GM23338 (cell line): ENCODE measurements around the gene TMPRSS6. TPM values are rescaled to one million over a fixed set of nuclear protein-coding genes. Genes with fewer than 3 reads are reported as not detected.

ENCODE experiments used
- ATAC-seq: fragments of 200-7000 bp; cut with Tn5 transposase; 3 replicates; pipeline ENCODE4 v1.9.1; 2020
- DNase-seq: peaks from one replicate; pipeline ENCODE4 v3.0.0-alpha.2; 2015; ENCODE audit warnings: low spot score
- H2AFZ ChIP-seq: fragments of 200-600 bp; sonication (generic); 2 replicates; pipeline ENCODE4 v1.8.0; 2016; ENCODE audit warnings: antibody characterized with exemption, mild to moderate bottlenecking, moderate library complexity
- H3F3A ChIP-seq: fragments of 200-600 bp; sonication (generic); replicated peaks from 2 replicates; pipeline ENCODE4 v1.8.0; 2017; ENCODE audit warnings: antibody characterized with exemption, mixed run types, low read depth
- H3K27ac ChIP-seq: fragments of 200-600 bp; sonication (generic); 2 replicates; pipeline ENCODE4 v1.6.1; 2016; ENCODE audit warnings: low read depth
- H3K27me3 ChIP-seq: fragments of 200-600 bp; sonication (generic); 2 replicates; pipeline ENCODE4 v1.8.0; 2016; ENCODE audit warnings: mild to moderate bottlenecking, mixed run types, moderate library complexity; ENCODE audit not compliant: insufficient read depth
- H3K36me3 ChIP-seq: fragments of 200-600 bp; sonication (generic); 2 replicates; pipeline ENCODE4 v1.8.0; 2016; ENCODE audit warnings: mild to moderate bottlenecking; ENCODE audit not compliant: insufficient read depth
- H3K4me1 ChIP-seq: fragments of 200-600 bp; sonication (generic); 2 replicates; pipeline ENCODE4 v1.8.0; 2016; ENCODE audit warnings: mild to moderate bottlenecking, moderate library complexity; ENCODE audit not compliant: insufficient read depth
- H3K4me2 ChIP-seq: fragments of 200-600 bp; sonication (generic); 2 replicates; pipeline ENCODE4 v1.7.1; 2017; ENCODE audit warnings: mixed run types
- H3K4me3 ChIP-seq: fragments of 200-600 bp; sonication (generic); 2 replicates; pipeline ENCODE4 v1.6.1; 2016; ENCODE audit warnings: mixed run types
- H3K79me2 ChIP-seq: fragments of 200-600 bp; sonication (generic); replicated peaks from 2 replicates; pipeline ENCODE4 v1.8.0; 2017; ENCODE audit warnings: mild to moderate bottlenecking; ENCODE audit not compliant: insufficient read depth
- H3K9me2 ChIP-seq: fragments of 200-600 bp; sonication (generic); 2 replicates; pipeline ENCODE4 v1.8.0; 2017; ENCODE audit not compliant: insufficient read depth
- H4K20me1 ChIP-seq: fragments of 200-600 bp; sonication (generic); replicated peaks from 2 replicates; pipeline ENCODE4 v1.8.0; 2017; ENCODE audit warnings: mild to moderate bottlenecking; ENCODE audit not compliant: insufficient read depth
- H3K27ac Mint-ChIP-seq: 2 replicates; pipeline ENCODE4 v1.8.0; 2020; ENCODE audit warnings: inconsistent platforms, mild to moderate bottlenecking, moderate library complexity, mixed read lengths
- H3K27me3 Mint-ChIP-seq: 3 replicates; pipeline ENCODE4 v1.8.0; 2022; ENCODE audit warnings: low read depth, mild to moderate bottlenecking, moderate library complexity, mixed read lengths, inconsistent platforms; ENCODE audit not compliant: insufficient read depth, poor library complexity
- H3K36me3 Mint-ChIP-seq: 3 replicates; pipeline ENCODE4 v1.8.0; 2021; ENCODE audit warnings: low read depth, mild to moderate bottlenecking, inconsistent platforms, moderate library complexity, mixed read lengths
- H3K4me1 Mint-ChIP-seq: 3 replicates; pipeline ENCODE4 v1.8.0; 2020; ENCODE audit warnings: mild to moderate bottlenecking, inconsistent platforms, mixed read lengths
- H3K4me3 Mint-ChIP-seq: 3 replicates; pipeline ENCODE4 v1.8.0; 2021; ENCODE audit warnings: moderate library complexity, mild to moderate bottlenecking, inconsistent platforms, mixed read lengths
- H3K9me3 Mint-ChIP-seq: 3 replicates; pipeline ENCODE4 v1.8.0; 2020; ENCODE audit warnings: moderate library complexity, mild to moderate bottlenecking, inconsistent platforms, mixed read lengths
- EZH2 ChIP-seq: fragments of 200-600 bp; sonication (generic); IDR thresholded peaks from one replicate; pipeline ENCODE4 v1.8.0; 2017; ENCODE audit warnings: antibody characterized with exemption, mild to moderate bottlenecking, low read depth; ENCODE audit not compliant: unreplicated experiment
- EZH2phosphoT487 ChIP-seq: fragments of 200-600 bp; sonication (generic); IDR thresholded peaks from one replicate; pipeline ENCODE4 v1.8.1; 2018; ENCODE audit warnings: antibody characterized with exemption; ENCODE audit not compliant: unreplicated experiment
- JUNB ChIP-seq: IDR thresholded peaks from one replicate; pipeline ENCODE4 v1.6.1; 2016; ENCODE audit warnings: antibody characterized with exemption; ENCODE audit not compliant: unreplicated experiment
- NANOG ChIP-seq: IDR thresholded peaks from 2 replicates; pipeline ENCODE4 v1.6.1; 2016; ENCODE audit warnings: antibody characterized with exemption, borderline replicate concordance
- STAT1 ChIP-seq: IDR thresholded peaks from one replicate; pipeline ENCODE4 v1.6.1; 2016; ENCODE audit warnings: antibody characterized with exemption; ENCODE audit not compliant: unreplicated experiment
- ZNF114 ChIP-seq: fragments of 250-450 bp; sonication (Bioruptor Pico); IDR thresholded peaks from 2 replicates; pipeline ENCODE4 v1.5.0; 2020; ENCODE audit warnings: mild to moderate bottlenecking, moderate library complexity
- ZNF331 ChIP-seq: fragments of 250-450 bp; sonication (Bioruptor Pico); IDR thresholded peaks from 2 replicates; pipeline ENCODE4 v1.5.0; 2020; ENCODE audit warnings: low read depth, mild to moderate bottlenecking, moderate library complexity
- polyA plus RNA-seq: library from polyadenylated mRNA; unstranded; fragments of >200 nt; fragmentation: Nextera tagmentation; extraction: Ambion mirVana; gene quantifications from 2 replicates; pipeline ENCODE4 v1.2.1, GENCODE V29; 2016
- total RNA-seq: library from RNA; depleted of rRNA; stranded (reverse); fragments of >200 nt; shearing (Covaris generic); gene quantifications from 2 replicates; pipeline ENCODE4 v1.2.3, GENCODE V29; 2014
- TF ChIP-seq, protein P1 (sequence below): IDR thresholded peaks from 2 replicates; pipeline ENCODE4 v1.6.1; 2016; ENCODE audit warnings: antibody characterized with exemption
- TF ChIP-seq, protein P2 (sequence below), 2 experiments: fragments of 200-600 bp in 1 of 2; sonication (generic) in 1 of 2; conservative IDR thresholded peaks; 2 replicates each; pipeline versions ENCODE4 v1.5.1 to v1.6.1; 2016 to 2017; ENCODE audit warnings: antibody characterized with exemption in 2 of 2, low read depth in 2 of 2, mild to moderate bottlenecking in 2 of 2, moderate library complexity in 1 of 2
- TF ChIP-seq, protein P3 (sequence below): fragments of 250-450 bp; sonication (Bioruptor Pico); IDR thresholded peaks from 2 replicates; pipeline ENCODE4 v1.5.0; 2020; ENCODE audit warnings: mild to moderate bottlenecking, moderate library complexity
- TF ChIP-seq, protein P4 (sequence below): IDR thresholded peaks from one replicate; pipeline ENCODE4 v1.6.1; 2018; ENCODE audit warnings: antibody characterized with exemption; ENCODE audit not compliant: unreplicated experiment

TMPRSS6 gene
- total and polyA plus RNA-seq, 2 experiments from 2014 or later = 0.13 TPM; not detected in 1

DNA sequence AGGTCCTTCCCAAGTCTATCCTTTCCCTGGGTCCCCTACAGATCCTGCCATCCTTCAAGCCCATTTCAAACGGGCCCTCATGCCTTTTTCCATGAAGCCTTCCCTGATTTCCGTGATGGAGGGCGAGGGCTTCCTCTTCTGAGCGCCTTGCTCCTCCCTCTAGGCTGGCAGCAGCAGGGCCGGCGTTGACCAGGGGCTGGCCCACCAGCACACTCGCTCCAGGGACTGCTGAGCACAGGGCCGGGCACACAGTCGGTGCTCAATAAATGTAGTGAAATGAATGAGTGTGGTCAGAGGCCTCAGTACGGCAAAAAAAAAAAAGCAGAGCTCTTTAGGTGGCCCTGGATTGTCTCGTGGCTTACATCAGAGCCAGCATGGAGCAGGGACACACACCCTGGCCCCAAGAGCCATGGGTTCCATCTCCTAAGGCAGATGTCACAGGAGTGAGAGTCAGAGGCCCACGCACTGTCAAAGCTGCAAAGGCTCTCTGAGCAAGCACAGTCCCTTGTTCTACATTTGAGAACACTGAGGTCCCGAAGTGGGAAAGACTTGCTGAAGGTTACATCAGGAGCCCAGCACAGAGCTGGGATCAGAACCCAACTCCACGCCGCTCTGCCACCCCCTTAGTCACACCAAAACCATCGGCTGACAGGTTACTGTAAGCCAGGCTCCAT, 37.1 kb upstream of the TMPRSS6 start:
- Histone ChIP-seq H3K36me3 (no peaks in the 10 kb centered on the region), H3F3A (no peaks in the 10 kb centered on the region), H3K27me3 (no peaks in the 10 kb centered on the region), H3K79me2 (no peaks in the 10 kb centered on the region), H3K4me1 (no peaks in the 10 kb centered on the region), H2AFZ (no peak overlapping the region), H3K9me2 (no peaks in the 10 kb centered on the region), H4K20me1 (no peaks in the 10 kb centered on the region), H3K4me2 (no peak overlapping the region), H3K4me3 (no peak overlapping the region), H3K27ac (no peak overlapping the region)
- Mint-ChIP-seq H3K36me3 (no peaks in the 10 kb centered on the region), H3K9me3 (peaks cover 4% of the 10 kb centered on the region), H3K27me3 (peaks cover 8% of the 10 kb centered on the region), H3K4me3 (no peak overlapping the region; the same call in 2 of the 3 replicates), H3K27ac (no peak overlapping the region), H3K4me1 (peaks cover 20% of the 10 kb centered on the region)
- ATAC-seq (no peak), DNase-seq (no peak)
- TF ChIP-seq, protein P1, sequence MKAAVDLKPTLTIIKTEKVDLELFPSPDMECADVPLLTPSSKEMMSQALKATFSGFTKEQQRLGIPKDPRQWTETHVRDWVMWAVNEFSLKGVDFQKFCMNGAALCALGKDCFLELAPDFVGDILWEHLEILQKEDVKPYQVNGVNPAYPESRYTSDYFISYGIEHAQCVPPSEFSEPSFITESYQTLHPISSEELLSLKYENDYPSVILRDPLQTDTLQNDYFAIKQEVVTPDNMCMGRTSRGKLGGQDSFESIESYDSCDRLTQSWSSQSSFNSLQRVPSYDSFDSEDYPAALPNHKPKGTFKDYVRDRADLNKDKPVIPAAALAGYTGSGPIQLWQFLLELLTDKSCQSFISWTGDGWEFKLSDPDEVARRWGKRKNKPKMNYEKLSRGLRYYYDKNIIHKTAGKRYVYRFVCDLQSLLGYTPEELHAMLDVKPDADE = no peak
- no peak for TF ChIP-seq ZNF331 (CRISPR knock-in tag)
- no peak for TF ChIP-seq EZH2phosphoT487
- TF ChIP-seq, protein P2, sequence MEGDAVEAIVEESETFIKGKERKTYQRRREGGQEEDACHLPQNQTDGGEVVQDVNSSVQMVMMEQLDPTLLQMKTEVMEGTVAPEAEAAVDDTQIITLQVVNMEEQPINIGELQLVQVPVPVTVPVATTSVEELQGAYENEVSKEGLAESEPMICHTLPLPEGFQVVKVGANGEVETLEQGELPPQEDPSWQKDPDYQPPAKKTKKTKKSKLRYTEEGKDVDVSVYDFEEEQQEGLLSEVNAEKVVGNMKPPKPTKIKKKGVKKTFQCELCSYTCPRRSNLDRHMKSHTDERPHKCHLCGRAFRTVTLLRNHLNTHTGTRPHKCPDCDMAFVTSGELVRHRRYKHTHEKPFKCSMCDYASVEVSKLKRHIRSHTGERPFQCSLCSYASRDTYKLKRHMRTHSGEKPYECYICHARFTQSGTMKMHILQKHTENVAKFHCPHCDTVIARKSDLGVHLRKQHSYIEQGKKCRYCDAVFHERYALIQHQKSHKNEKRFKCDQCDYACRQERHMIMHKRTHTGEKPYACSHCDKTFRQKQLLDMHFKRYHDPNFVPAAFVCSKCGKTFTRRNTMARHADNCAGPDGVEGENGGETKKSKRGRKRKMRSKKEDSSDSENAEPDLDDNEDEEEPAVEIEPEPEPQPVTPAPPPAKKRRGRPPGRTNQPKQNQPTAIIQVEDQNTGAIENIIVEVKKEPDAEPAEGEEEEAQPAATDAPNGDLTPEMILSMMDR (conservative IDR thresholded peaks at IDR 0.05; ENCODE audit: low read depth in 2 of 2) = no peak
- TF ChIP-seq STAT1 = no peak
- no peak for TF ChIP-seq NANOG
- TF ChIP-seq, protein P3, sequence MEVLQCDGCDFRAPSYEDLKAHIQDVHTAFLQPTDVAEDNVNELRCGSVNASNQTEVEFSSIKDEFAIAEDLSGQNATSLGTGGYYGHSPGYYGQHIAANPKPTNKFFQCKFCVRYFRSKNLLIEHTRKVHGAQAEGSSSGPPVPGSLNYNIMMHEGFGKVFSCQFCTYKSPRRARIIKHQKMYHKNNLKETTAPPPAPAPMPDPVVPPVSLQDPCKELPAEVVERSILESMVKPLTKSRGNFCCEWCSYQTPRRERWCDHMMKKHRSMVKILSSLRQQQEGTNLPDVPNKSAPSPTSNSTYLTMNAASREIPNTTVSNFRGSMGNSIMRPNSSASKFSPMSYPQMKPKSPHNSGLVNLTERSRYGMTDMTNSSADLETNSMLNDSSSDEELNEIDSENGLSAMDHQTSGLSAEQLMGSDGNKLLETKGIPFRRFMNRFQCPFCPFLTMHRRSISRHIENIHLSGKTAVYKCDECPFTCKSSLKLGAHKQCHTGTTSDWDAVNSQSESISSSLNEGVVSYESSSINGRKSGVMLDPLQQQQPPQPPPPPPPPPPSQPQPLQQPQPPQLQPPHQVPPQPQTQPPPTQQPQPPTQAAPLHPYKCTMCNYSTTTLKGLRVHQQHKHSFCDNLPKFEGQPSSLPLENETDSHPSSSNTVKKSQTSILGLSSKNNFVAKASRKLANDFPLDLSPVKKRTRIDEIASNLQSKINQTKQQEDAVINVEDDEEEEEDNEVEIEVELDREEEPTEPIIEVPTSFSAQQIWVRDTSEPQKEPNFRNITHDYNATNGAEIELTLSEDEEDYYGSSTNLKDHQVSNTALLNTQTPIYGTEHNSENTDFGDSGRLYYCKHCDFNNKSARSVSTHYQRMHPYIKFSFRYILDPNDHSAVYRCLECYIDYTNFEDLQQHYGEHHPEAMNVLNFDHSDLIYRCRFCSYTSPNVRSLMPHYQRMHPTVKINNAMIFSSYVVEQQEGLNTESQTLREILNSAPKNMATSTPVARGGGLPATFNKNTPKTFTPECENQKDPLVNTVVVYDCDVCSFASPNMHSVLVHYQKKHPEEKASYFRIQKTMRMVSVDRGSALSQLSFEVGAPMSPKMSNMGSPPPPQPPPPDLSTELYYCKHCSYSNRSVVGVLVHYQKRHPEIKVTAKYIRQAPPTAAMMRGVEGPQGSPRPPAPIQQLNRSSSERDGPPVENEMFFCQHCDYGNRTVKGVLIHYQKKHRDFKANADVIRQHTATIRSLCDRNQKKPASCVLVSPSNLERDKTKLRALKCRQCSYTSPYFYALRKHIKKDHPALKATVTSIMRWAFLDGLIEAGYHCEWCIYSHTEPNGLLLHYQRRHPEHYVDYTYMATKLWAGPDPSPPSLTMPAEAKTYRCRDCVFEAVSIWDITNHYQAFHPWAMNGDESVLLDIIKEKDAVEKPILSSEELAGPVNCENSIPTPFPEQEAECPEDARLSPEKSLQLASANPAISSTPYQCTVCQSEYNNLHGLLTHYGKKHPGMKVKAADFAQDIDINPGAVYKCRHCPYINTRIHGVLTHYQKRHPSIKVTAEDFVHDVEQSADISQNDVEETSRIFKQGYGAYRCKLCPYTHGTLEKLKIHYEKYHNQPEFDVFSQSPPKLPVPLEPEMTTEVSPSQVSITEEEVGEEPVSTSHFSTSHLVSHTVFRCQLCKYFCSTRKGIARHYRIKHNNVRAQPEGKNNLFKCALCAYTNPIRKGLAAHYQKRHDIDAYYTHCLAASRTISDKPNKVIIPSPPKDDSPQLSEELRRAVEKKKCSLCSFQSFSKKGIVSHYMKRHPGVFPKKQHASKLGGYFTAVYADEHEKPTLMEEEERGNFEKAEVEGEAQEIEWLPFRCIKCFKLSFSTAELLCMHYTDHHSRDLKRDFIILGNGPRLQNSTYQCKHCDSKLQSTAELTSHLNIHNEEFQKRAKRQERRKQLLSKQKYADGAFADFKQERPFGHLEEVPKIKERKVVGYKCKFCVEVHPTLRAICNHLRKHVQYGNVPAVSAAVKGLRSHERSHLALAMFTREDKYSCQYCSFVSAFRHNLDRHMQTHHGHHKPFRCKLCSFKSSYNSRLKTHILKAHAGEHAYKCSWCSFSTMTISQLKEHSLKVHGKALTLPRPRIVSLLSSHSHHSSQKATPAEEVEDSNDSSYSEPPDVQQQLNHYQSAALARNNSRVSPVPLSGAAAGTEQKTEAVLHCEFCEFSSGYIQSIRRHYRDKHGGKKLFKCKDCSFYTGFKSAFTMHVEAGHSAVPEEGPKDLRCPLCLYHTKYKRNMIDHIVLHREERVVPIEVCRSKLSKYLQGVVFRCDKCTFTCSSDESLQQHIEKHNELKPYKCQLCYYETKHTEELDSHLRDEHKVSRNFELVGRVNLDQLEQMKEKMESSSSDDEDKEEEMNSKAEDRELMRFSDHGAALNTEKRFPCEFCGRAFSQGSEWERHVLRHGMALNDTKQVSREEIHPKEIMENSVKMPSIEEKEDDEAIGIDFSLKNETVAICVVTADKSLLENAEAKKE (CRISPR knock-in tag) = no peak
- TF ChIP-seq, protein P4, sequence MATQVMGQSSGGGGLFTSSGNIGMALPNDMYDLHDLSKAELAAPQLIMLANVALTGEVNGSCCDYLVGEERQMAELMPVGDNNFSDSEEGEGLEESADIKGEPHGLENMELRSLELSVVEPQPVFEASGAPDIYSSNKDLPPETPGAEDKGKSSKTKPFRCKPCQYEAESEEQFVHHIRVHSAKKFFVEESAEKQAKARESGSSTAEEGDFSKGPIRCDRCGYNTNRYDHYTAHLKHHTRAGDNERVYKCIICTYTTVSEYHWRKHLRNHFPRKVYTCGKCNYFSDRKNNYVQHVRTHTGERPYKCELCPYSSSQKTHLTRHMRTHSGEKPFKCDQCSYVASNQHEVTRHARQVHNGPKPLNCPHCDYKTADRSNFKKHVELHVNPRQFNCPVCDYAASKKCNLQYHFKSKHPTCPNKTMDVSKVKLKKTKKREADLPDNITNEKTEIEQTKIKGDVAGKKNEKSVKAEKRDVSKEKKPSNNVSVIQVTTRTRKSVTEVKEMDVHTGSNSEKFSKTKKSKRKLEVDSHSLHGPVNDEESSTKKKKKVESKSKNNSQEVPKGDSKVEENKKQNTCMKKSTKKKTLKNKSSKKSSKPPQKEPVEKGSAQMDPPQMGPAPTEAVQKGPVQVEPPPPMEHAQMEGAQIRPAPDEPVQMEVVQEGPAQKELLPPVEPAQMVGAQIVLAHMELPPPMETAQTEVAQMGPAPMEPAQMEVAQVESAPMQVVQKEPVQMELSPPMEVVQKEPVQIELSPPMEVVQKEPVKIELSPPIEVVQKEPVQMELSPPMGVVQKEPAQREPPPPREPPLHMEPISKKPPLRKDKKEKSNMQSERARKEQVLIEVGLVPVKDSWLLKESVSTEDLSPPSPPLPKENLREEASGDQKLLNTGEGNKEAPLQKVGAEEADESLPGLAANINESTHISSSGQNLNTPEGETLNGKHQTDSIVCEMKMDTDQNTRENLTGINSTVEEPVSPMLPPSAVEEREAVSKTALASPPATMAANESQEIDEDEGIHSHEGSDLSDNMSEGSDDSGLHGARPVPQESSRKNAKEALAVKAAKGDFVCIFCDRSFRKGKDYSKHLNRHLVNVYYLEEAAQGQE = no peak
- TF ChIP-seq EZH2 = no peak
- no peak for TF ChIP-seq ZNF114 (CRISPR knock-in tag)
- no peak for TF ChIP-seq JUNB
